Activated T-cell treated with anti-CD3 and anti-CD28 coated beads for 48 hours (primary cell): ENCODE results near the gene RAB6B.

Source experiments
- DNase-seq: peaks from one replicate; pipeline ENCODE4 v3.0.0-alpha.2; 2020; ENCODE audit warnings: low read depth

Gene RAB6B

DNA sequence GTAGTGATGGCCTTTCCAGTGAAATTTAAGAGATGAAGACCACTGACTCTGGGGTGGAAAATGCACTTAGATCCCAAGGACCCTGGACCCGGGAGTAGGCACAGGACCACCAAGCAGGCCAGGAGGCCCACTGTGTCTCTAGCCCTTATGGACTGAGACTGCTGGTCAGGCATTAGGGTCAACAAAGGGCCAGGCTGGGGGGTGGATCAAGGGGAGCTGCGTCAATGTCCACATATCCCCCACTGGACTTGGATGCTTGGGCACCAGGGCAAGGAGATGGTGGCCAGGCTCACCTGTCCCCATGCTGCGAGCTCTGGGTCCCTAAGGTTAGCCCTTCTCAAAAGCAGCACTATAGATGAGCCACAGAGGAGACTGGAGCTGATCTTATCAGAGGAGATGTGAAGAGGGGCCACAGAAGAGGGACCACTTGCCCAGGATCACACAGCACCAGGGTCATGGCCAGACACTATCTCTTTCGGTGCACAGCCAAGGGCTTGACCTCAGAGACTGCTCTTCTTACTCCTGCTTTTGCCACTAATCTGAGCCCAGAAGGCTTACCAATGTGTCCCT, 14.7 kb downstream of the RAB6B start:
- DNase-seq: no peak

DNA sequence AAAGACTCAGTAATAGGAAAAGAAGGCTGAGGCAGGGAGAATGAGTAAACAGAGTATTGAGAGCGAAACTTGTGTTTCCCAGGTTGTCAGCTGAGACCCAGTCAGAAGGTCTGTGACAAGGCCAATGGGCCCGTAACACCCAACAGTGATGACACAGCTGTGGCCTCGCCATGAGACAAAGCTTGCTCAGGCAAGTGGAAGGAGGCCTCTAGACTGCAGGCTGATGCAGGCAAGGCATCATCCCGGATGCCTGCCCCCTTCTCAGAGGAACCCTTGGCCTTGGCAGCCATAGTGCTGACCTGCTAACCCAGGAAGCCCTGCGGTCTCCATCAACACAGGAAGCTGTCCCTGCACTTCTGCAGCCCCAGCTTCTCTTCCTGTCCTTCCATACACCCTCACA, 15.4 kb downstream of the RAB6B start:
- no peak for DNase-seq

DNA sequence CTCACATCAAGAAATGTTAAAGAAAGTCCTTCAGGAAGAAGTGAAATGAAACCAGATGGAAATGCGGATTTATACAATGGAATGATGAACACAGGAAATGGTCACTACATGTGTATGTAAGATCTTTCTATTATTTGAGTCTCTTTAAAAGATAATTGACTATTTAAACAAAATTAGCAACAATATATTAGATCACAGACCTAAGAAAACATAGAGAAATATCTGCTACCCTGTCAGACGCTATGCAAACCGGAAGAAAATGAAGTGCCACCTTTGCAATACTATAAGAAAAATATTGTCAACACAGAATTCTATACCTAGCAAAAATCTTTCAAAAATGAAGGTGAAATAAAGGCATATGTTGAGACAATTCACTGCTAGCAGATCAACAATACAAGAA, 17.2 kb downstream of the RAB6B start:
- no peak for DNase-seq

DNA sequence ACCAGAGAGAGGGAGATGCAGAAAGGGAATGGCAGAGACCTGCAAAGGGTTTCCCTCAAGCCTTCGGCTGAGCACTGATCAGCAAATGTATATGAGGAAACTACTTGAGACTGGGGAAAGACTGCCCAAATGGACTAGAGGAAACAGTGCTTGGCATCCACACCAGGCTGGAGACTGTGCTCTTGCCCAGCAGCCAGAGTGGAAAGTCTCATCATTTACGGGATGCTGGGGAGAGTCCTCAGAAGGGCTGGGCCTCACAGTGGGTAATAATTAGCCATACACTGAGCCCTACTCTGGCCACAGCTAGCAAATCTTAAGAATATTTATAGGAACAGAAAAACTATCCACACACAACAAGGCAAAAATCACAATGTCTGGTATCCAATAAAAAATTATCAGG, 18.5 kb downstream of the RAB6B start:
- DNase-seq: no peak

DNA sequence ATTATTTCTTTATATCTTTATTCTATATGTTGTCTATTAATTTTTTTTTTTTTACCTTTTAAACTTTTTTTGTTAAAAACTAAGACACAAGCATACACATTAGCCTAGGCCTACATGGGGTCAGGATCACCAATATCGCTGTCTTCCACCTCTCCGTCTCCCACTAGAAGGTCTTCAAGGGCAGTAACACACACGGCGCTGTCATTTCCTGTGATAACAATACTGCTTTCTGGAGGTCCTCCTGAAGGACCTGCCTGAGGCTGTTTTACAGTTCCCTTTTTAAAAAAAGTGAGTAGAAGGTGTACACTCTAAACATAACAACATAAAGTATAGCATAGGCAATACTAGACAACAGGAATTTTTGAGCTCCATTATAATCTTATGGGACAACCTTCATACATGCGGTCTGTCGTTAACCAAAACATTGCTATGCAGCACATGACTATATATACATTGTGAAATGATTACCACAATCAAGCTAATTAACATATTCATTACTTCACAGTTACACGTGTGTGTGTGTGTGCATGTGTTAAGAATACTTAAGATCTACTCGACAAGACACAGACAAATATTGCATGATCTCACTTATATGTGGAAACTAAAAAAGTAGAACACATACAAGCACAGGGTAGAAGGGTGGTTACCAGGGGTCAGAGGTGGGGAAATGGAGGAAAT, 20.8 kb downstream of the RAB6B start:
- no peak for DNase-seq

DNA sequence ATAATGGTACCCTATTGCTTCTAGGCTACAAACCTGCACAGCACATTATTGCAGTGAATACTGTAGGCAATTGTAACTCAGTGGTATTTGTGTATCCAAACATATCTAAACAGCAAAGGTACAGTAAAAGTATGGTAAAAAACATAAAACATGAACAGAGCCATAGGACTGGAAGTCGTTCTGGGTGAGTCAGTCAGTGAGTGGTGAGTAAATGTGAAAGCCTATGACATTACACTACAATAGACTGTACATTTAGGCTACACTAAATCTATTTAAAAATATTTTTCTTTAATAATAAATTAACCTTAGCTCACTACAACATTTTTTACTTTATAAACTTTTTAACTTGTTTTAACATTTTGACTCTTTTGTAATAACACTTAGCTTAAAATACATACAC, 21.3 kb downstream of the RAB6B start:
- DNase-seq: no peak

DNA sequence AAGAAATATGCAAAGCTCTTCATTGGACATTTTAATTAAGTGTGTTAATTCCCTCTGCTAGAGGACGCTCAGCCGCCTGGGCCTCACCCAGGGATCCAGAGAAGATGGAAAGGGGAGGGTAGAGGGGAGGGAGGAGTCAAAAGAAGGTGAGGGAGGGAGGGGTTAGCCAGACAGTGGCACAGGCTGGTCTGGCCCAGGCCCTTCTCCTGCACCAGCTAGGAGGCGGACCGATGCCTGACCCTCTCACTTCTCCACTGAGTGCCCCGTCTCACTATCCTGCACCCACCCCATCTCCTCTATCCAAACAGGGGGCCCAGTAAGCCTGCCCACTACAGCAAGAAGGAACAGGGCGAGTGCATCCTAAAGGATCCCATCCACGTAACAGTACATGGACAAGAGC, 22.9 kb downstream of the RAB6B start:
- no peak for DNase-seq

DNA sequence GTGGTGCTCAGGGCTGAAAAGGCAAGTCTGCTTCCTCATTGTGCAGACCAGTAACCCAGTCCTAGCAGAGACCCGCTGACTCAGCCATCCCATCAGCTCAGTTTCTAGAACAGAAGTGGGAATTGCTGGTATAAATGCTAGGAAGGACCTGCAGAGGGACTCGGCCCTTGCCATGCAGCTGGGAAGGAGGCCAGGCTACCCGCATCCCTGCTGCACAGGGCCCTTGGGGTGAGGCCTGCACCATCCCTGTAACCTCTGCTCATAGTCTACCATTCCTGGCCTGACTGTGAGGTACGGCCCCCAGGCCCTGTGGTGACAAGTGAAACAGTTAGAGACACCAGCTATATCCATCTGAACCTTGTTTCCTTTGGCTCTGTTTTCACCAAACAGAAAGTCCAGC, 23.5 kb downstream of the RAB6B start:
- no peak for DNase-seq

DNA sequence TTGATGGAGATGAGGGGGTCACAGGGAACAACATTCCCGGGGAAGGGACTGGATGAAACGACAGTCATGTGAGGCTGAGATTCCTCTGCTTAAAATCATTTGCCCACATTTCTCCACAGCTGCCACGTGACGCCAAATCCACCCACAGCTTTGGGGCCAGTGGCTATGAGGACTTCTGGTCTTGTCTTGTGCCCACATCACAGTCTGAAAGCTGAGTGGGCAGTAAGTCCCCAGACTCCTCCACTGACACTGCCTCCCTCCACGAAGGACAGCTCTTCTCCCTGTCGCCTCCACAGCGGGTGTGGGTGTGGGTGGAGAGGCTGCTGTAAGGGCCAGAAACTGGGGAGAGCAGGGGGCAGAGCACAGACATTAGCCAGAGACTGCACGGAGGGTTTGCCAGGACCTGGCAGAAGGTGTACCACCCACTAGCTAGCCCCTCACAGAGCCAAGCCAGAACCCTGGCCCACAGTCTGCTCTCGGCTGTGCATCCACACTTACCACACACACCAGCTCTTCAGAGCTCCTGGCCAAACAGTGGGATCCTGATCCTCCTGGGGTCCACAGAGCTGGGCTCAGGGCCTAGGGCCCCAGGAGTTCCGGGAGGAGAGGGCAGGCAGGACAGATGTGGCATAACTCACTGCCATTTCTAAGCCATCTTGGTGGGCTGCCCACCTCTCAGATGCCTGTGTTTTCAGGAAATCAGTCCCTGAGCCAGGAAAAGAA, 24.2 kb downstream of the RAB6B start:
- no peak for DNase-seq

DNA sequence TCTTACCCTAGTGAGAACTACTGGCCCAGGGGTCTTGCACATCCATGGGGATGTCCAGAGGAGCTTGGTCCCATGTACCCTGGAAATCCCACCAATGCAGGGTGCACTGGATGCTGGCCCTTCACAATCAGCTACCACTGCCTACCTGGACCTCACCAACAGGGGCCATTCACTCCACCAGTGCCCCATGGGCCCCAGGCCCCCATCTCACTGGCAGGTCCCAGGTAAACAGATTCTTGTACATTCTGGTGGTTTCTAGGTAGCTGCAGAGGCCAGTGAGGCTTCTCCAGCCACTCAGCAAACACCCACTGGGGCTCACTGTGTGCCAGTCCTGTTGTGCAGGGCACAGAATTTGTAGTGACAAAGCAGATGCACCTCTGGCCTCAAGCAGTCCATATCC, 24.9 kb downstream of the RAB6B start:
- no peak for DNase-seq

DNA sequence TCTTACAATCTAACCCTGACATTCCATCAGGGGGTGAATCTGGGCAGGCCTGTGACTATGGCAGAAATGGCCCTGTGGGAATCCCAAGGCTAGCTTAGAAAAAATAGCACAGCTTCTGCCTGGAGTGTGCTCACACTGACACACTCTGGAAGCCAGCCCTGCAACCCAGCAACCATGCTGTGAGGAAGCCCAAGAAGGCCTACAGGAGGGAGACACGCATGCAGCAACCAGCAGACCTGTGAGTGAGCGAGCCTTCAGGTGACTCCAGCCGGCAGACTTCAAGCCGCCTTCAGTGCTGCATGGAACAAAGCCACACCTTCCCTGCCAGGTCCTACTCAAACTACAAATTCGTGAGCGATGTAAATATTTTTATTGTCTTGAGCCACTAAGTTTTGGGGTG, 26.1 kb downstream of the RAB6B start:
- no peak for DNase-seq

DNA sequence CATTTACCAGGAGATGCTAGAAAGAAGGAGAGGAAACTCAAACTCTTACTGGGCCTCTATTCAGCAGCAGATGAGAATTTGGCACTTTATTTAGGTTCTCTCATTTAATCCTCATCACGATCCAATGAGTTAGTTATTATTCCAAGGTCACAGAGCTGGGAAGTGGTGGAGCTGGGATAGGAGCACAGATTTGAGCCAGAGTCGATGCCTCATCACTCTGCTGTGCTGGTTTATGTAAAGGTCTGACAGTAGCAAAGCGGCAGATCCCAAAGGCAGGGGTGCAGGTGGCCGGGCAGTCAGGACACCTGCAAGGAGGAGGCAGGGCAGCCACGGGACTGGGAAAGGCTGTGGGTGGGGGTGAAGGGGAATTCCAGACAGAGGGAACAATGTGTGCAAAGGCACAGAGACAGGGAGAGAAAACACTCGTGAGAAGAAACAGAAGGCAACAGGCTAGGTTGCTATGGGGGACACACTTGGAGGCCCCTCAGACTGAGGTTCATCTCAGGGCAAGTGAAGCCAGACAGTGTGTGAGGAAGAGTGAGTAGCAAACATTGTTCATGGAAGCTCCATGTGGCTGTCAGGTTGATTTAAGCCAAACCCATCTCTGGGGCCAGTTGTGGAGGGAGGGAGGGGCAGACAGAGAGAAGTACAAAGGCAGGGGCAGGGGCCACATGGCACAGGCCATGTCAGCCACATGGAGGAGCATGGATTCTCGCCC, 26.8 kb downstream of the RAB6B start:
- DNase-seq: no peak

DNA sequence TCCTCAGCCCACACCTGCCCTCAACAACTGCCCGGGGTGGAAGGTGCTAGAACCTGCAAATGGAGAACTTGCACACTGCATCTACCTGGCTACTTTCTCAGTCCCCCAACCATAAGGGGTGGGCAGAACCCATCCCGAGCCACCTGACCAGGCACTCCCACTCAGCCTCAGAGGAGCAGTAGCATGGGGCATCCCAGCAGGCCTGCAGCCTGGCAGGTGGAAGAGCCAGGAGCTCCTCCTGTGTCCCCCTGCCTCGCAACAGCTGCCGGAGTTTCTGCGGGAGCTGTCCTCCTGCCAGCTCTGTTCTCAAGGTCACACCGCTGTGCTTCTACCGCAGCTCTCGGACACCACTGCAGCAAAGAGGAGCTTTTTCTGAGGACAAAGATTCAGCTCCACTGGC, 27.5 kb downstream of the RAB6B start:
- DNase-seq: no peak

DNA sequence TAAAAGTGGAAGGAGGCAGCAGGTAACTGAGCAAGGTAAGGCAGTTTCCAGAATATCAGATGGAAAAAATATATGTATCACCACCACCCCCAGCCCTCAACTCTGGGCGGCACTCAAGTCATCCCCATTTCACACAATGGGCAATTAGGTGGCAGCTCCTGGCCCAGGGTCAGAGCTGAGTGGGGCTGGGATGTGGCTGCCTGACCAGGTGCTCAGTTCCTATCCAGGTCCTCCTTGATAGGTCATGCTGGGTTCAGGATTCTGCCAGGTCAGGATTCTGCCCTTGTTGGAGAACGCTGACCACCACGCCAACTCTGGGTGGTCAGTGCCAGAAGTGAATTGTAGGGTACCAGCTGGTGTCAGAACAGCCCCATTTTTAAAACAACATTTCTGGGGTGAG, 29.5 kb downstream of the RAB6B start:
- no peak for DNase-seq

DNA sequence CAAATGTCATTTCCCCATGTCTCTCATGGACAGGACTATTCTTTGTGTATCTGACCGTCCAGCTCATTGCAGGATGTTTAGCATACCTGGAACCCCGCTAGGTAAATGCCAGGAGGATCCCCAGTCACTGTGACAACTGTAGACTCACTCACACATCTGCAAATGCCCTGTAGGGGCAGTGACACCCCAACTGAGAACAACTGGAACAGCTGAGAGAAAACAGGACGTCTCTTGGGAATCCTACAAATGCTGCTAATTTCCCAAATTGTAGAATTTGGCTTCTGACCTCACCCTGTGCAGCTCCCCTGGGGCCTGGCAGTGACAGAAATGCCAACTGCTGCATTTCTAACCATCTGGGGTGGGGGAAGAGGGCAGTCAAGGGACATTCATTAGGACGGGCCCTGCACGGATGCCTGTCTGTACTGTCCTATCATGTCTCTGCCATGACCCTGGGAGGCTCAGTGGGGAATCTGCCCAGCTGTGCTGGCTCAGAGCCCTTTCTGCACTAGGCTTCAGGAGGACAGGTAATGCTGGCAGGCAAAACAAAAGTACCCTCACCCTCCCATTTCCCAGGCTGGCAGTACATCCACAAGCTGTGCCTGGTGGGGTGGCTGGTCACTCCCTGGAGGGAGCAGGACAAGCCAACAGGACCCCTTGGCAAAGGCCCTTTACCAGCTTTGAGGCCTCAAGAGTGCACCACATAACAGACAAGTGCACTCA, 30.4 kb downstream of the RAB6B start:
- no peak for DNase-seq

DNA sequence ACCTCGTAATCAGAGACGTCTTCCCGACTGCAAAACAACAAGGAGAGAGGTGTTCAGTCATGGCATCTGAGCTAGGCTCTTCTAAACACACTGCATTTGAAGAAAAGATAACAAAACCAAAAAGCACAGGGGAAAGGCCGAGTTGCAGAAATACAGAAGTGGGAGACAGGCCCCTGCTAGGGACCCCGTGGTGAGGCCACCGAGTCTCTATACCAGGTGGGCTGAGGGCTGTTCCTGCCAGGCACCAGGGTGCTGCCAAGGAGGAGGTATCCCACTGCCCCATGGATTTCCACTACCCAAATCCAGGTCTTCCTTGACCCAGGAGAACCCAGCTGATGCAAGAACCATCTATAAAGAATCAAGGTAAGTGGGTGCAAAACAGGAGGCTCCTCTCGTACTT, 31.1 kb downstream of the RAB6B start:
- DNase-seq: no peak

DNA sequence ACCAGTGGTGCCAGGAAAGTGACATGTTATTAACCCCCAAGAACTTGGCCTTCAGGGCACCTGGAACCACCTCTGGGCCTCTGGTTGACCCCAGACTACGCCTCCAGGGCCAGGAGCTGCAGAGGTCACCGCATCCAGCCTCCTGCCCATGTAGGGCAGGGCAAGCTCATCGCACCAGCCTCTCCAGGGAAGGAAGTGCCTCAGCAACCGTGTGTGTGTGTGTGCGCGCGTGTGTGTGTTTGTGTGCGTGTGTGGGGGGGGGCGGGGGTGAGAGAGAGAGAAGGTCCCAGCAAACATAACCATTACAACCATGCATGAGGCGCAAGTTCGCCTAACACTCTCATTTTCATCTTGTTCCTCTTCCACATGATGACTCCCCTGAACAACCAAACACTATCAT, 31.8 kb downstream of the RAB6B start:
- DNase-seq: no peak

DNA sequence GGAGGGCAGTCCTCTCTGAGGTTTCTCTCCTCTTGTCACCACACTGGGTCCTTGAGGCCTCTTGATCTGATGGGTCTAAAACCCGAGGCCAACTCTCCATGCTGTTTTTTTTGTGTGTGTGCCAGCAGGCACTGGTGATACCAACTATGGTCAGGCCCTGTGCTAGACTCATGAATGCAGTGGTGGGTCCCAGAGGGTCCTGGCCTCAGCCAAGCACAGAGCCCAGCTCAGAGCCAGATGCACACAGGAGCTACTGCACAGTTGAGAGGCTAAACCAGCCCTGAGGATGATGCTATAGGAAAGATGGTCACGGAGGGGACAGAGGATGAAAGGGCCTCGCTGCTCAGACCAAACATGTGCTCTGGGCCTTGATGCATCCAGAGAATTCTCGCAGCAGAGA, 33.5 kb downstream of the RAB6B start:
- DNase-seq: no peak

DNA sequence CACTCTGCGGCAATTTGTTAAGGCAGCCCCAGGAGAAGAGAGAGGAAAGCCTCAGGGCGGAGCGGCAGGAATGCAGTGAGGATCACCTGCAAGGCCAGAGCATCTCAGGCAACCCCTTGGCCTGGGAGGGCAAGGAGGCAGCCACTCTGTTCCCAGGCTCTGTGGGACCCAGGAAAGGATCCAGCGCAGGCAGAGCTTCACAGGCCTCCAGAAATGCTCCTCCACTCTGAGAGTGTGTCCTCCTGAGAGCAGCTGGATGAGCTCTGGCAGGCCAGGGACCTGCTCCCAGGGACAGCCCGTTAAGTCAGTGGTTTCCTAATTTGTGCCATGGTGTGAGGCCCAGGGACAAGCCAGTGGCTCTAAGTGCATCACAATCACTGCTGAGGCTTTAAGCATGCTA, 35.2 kb downstream of the RAB6B start:
- DNase-seq: no peak

DNA sequence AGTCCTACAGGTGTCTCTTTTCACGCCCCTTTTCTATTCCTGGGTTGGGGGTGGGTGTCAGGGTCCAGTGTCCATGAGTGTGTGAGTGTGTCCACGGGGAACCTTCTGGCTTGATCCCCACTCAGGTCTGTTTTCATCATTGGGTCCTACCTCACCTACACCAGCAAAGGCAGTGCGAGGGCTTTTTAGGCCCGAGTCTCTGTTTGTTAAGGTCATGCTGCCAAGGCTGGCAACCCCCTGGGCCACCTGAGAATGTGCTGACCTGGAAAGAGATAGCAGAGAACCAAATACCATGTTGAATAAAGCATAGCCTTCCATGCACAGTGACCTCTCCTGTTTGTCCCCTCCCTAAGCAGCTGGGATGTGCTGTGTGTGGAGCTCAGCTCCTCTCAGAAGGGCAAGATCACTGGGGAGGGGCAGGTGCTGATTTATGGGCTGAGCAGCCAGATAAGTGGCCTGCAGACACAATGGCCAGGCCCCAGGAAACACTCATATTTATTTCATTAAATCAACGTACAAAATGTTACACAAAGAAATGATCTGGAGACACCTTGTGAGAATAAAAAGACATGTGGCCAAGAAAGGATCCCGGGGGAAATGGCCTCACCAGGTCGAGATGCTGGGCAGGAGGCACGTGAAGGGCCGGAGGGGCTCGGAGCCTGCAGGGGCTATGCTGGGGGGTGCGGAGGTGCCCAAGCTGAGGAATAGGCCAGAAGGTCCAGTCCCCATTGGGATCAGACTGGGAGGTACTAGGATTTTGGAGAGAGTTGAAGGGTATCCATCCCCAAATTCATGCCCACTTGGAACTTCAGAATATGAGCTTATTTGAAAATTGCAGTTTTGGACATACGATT, 36.1 kb downstream of the RAB6B start:
- no peak for DNase-seq

DNA sequence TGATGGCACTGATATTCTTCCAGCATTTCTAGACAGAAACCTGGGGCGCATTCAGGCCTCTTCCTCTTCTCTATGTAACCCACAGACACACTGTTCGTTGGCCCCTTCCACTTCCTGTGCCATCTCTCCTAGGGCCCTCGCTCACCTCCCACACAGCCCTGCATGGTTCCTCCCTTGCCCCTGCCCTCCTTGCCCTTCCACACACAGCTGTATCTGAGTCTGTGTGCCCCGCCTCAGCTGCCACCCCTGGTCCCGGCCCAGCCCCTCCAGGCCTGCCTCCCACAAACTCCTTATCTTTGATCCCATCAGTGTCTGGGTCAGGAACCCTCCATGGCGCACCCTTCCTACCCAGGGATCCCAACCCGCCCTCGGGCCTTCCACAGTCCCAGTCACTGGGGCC, 37.9 kb downstream of the RAB6B start:
- no peak for DNase-seq

DNA sequence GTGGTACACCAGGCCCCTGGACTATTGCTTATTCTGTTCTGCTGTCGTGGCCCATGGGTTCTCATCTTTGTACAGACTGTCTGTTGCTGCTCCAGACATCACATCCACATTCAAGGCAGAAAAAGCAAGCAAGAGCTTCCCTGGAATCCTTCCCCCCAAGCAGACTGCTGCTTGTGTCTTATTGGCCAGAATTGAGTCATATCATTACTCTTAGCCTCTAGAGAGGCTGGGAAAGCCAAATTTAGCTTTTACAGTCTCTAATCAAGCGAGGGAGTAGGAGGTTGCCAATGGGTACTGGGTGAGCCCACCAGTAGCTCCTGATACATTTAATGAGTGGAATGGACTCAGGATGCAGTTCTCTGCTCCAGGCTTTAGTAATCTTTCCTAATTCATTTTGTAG, 39.4 kb downstream of the RAB6B start:
- no peak for DNase-seq
